ENCODE data around the gene ZSWIM6.

The ZSWIM6 gene

GRCh38 chr5:61331407-61332357 lies at the start of gene ZSWIM6:
TSS of gene ZSWIM6 (plus strand) at chr5:61332258. CDS start at chr5:61332273, 15 bp downstream.
- DNase-seq: peak; percentile 100

- DNase-seq: no peak
Measured at GRCh38 chr5:61283471-61283870, 48.6 kb upstream of the ZSWIM6 start.

GRCh38 chr5:61285531-61285930 lies 46.5 kb upstream of the ZSWIM6 start:
- no peak for DNase-seq

GRCh38 chr5:61286446-61287132 lies 45.5 kb upstream of the ZSWIM6 start:
- no peak for DNase-seq

GRCh38 chr5:61287474-61287873 lies 44.6 kb upstream of the ZSWIM6 start:
- no peak for DNase-seq

GRCh38 chr5:61289241-61289640 lies 42.8 kb upstream of the ZSWIM6 start:
- DNase-seq: no peak

GRCh38 chr5:61289669-61290306 lies 42.3 kb upstream of the ZSWIM6 start:
- DNase-seq: no peak

GRCh38 chr5:61290791-61291210 lies 41.3 kb upstream of the ZSWIM6 start:
- DNase-seq: peak; percentile 75

- DNase-seq: no peak
Measured at GRCh38 chr5:61292062-61292657, 39.9 kb upstream of the ZSWIM6 start.

- DNase-seq: no peak
Measured at GRCh38 chr5:61293071-61293470, 39.0 kb upstream of the ZSWIM6 start.

- DNase-seq: no peak
Measured at GRCh38 chr5:61293873-61294272, 38.2 kb upstream of the ZSWIM6 start.

- no peak for DNase-seq
Measured at GRCh38 chr5:61295365-61295764, 36.7 kb upstream of the ZSWIM6 start.

- DNase-seq: no peak
Measured at GRCh38 chr5:61298066-61298465, 34.0 kb upstream of the ZSWIM6 start.

- DNase-seq: no peak
Measured at GRCh38 chr5:61298580-61298979, 33.5 kb upstream of the ZSWIM6 start.

- DNase-seq: no peak
Measured at GRCh38 chr5:61299261-61299681, 32.8 kb upstream of the ZSWIM6 start.

GRCh38 chr5:61301341-61302199 lies 30.5 kb upstream of the ZSWIM6 start:
- no peak for DNase-seq

- no peak for DNase-seq
Measured at GRCh38 chr5:61302200-61302563, 29.9 kb upstream of the ZSWIM6 start.

- DNase-seq: no peak
Measured at GRCh38 chr5:61303346-61303745, 28.7 kb upstream of the ZSWIM6 start.

GRCh38 chr5:61304590-61305381 lies 27.3 kb upstream of the ZSWIM6 start:
- DNase-seq: no peak

- no peak for DNase-seq
Measured at GRCh38 chr5:61306531-61307131, 25.4 kb upstream of the ZSWIM6 start.

- DNase-seq: no peak
Measured at GRCh38 chr5:61307191-61307590, 24.9 kb upstream of the ZSWIM6 start.
